HepG2 (cell line): ENCODE data around the gene TMEM131. TPM values are rescaled to one million over a fixed set of nuclear protein-coding genes. Genes with fewer than 3 reads are reported as not detected.

ENCODE experiments used
- GATAD2A ChIP-seq: IDR thresholded peaks from 2 replicates; pipeline ENCODE4 v1.6.1; 2016
- HNRNPK ChIP-seq: fragments of 200-400 bp; formaldehyde crosslinking; IDR thresholded peaks from 2 replicates; pipeline ENCODE4 v1.6.1; 2018; ENCODE audit warnings: low read length, low read depth, moderate library complexity, mild to moderate bottlenecking; ENCODE audit not compliant: poor library complexity, severe bottlenecking
- MTA3 ChIP-seq: sonication (generic); formaldehyde crosslinking; IDR thresholded peaks from 2 replicates; pipeline ENCODE4 v1.4.0; 2020; ENCODE audit warnings: missing genetic modification reagents
- NR2F1 ChIP-seq, 2 experiments: fragments of 450-650 bp in 1 of 2; formaldehyde crosslinking in 1 of 2; IDR thresholded peaks; 2 replicates each; pipeline versions ENCODE4 v1.5.0 to v1.6.1; 2016 to 2020; ENCODE audit warnings: mild to moderate bottlenecking in 1 of 2, missing compliant biosample characterization in 1 of 2, missing genetic modification reagents in 1 of 2, moderate library complexity in 1 of 2
- RARA ChIP-seq: IDR thresholded peaks from 2 replicates; pipeline ENCODE4 v1.6.1; 2016; ENCODE audit warnings: missing genetic modification reagents, missing compliant biosample characterization
- RNF219 ChIP-seq: sonication (generic); formaldehyde crosslinking; IDR thresholded peaks from 2 replicates; pipeline ENCODE4 v1.5.0; 2020; ENCODE audit warnings: mild to moderate bottlenecking, missing genetic modification reagents
- STAG1 ChIP-seq: sonication (generic); formaldehyde crosslinking; IDR thresholded peaks from 2 replicates; pipeline ENCODE4 v1.4.0; 2020; ENCODE audit warnings: missing genetic modification reagents
- TBP ChIP-seq: sonication (generic); formaldehyde crosslinking; IDR thresholded peaks from 2 replicates; pipeline ENCODE4 v1.5.0; 2020; ENCODE audit warnings: missing genetic modification reagents
- TEAD3 ChIP-seq: optimal IDR thresholded peaks from 2 replicates; pipeline ENCODE3; 2016; ENCODE audit warnings: borderline replicate concordance
- THAP11 ChIP-seq: IDR thresholded peaks from 2 replicates; pipeline ENCODE4 v1.6.1; 2016; ENCODE audit warnings: missing biosample characterization, missing genetic modification reagents
- ZBTB42 ChIP-seq: sonication (generic); formaldehyde crosslinking; IDR thresholded peaks from 2 replicates; pipeline ENCODE4 v1.5.0; 2020; ENCODE audit warnings: mild to moderate bottlenecking, missing genetic modification reagents
- ZFP82 ChIP-seq: sonication (generic); formaldehyde crosslinking; IDR thresholded peaks from 2 replicates; pipeline ENCODE4 v1.5.1; 2020; ENCODE audit warnings: mild to moderate bottlenecking, missing genetic modification reagents, borderline replicate concordance
- ZNF343 ChIP-seq: sonication (generic); formaldehyde crosslinking; IDR thresholded peaks from 2 replicates; pipeline ENCODE4 v1.4.0; 2020; ENCODE audit warnings: mild to moderate bottlenecking, missing genetic modification reagents
- ZNF678 ChIP-seq: sonication (generic); formaldehyde crosslinking; IDR thresholded peaks from 2 replicates; pipeline ENCODE4 v1.4.0; 2020; ENCODE audit warnings: mild to moderate bottlenecking, missing genetic modification reagents
- ZNF788 ChIP-seq: sonication (generic); formaldehyde crosslinking; IDR thresholded peaks from 2 replicates; pipeline ENCODE4 v1.5.0; 2020; ENCODE audit warnings: mild to moderate bottlenecking, missing genetic modification reagents, borderline replicate concordance
- polyA plus RNA-seq, 8 experiments: library from polyadenylated mRNA; depleted of rRNA in 3 of 8; stranded (reverse) in 7 of 8; unstranded in 1 of 8; fragments of >200 nt; fragmentation: Illumina TruSeq in 4 of 8; extraction: Trizol in 4 of 8; gene quantifications; 2 replicates each; pipeline versions ENCODE4 v1.2.1 to v1.2.3, GENCODE V29; 2011 to 2016; ENCODE audit warnings: low read depth in 4 of 8, missing spikeins in 1 of 8, mixed read lengths in 1 of 8; ENCODE audit not compliant: insufficient read depth in 1 of 8
- total RNA-seq, 5 experiments: library from RNA; depleted of rRNA; stranded (reverse); fragments of >200 nt; fragmentation: Illumina TruSeq; extraction: Trizol; gene quantifications; 2 replicates each; pipeline ENCODE4 v1.2.3, GENCODE V29; 2016; ENCODE audit warnings: low read depth in 1 of 5
- TF ChIP-seq, protein P1 (sequence below): sonication (generic); formaldehyde crosslinking; IDR thresholded peaks from 2 replicates; pipeline ENCODE4 v1.4.0; 2020; ENCODE audit warnings: missing genetic modification reagents
- TF ChIP-seq, protein P2 (sequence below): sonication (generic); formaldehyde crosslinking; conservative IDR thresholded peaks from 2 replicates; pipeline ENCODE4 v1.8.0; 2022; ENCODE audit warnings: missing genetic modification reagents
- TF ChIP-seq, protein P3 (sequence below): sonication (generic); formaldehyde crosslinking; IDR thresholded peaks from 2 replicates; pipeline ENCODE4 v1.5.1; 2020; ENCODE audit warnings: mild to moderate bottlenecking, missing genetic modification reagents
- TF ChIP-seq, protein P4 (sequence below): sonication (generic); formaldehyde crosslinking; IDR thresholded peaks from 2 replicates; pipeline ENCODE4 v1.4.0; 2020; ENCODE audit warnings: missing genetic modification reagents

The TMEM131 gene
- total and polyA plus RNA-seq, 2 of the 13 experiments (the other 11 are each of a cell fraction or from before 2014, with no cell fraction given), result 17.9 to 19.5 TPM

DNA sequence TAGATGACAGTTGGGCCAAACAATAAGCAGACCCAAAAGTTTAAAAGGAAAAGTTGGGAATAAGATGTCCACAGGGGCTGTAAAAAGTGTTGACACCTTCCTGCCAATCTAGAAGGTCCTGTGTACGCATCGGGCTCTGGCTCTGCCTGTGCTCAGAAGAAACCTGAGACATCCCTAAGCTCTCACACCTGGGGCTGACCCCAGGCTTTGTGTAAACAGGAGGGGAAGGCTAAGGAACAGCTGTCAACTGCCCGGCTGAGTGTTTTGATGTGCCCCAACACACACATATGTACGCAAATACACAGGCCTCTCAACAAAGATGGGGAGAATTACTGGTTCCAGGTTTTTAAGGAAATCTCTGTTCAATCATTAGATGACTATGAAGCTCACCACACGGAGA lies 59.5 kb downstream of the TMEM131 start (continued):
- TF ChIP-seq, protein P1, sequence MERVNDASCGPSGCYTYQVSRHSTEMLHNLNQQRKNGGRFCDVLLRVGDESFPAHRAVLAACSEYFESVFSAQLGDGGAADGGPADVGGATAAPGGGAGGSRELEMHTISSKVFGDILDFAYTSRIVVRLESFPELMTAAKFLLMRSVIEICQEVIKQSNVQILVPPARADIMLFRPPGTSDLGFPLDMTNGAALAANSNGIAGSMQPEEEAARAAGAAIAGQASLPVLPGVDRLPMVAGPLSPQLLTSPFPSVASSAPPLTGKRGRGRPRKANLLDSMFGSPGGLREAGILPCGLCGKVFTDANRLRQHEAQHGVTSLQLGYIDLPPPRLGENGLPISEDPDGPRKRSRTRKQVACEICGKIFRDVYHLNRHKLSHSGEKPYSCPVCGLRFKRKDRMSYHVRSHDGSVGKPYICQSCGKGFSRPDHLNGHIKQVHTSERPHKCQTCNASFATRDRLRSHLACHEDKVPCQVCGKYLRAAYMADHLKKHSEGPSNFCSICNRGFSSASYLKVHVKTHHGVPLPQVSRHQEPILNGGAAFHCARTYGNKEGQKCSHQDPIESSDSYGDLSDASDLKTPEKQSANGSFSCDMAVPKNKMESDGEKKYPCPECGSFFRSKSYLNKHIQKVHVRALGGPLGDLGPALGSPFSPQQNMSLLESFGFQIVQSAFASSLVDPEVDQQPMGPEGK (CRISPR knock-in tag), result peak; percentile 42; the same call in 1 of the 2 replicates
- TF ChIP-seq, protein P2, sequence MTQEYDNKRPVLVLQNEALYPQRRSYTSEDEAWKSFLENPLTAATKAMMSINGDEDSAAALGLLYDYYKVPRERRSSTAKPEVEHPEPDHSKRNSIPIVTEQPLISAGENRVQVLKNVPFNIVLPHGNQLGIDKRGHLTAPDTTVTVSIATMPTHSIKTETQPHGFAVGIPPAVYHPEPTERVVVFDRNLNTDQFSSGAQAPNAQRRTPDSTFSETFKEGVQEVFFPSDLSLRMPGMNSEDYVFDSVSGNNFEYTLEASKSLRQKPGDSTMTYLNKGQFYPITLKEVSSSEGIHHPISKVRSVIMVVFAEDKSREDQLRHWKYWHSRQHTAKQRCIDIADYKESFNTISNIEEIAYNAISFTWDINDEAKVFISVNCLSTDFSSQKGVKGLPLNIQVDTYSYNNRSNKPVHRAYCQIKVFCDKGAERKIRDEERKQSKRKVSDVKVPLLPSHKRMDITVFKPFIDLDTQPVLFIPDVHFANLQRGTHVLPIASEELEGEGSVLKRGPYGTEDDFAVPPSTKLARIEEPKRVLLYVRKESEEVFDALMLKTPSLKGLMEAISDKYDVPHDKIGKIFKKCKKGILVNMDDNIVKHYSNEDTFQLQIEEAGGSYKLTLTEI, result no peak
- TF ChIP-seq GATAD2A (CRISPR knock-in tag) (peak; percentile 51; the same call in 1 of the 2 replicates), ZFP82 (CRISPR knock-in tag) (no peak), TEAD3 (peak; percentile 20), THAP11 (CRISPR knock-in tag) (no peak), HNRNPK (no peak), RNF219 (CRISPR knock-in tag) (no peak), ZNF788 (CRISPR knock-in tag) (no peak), RARA (CRISPR knock-in tag) (0 out of 2 replicates have a peak, but pooled peaks have one; percentile 30), ZNF343 (CRISPR knock-in tag) (no peak), STAG1 (CRISPR knock-in tag) (no peak), ZNF678 (CRISPR knock-in tag) (no peak), NR2F1 (CRISPR knock-in tag; IDR thresholded peaks at IDR 0.05) (peak in 1 of 2 experiments; percentile 17; a peak in 1 of 4 replicates), TBP (no peak), MTA3 (CRISPR knock-in tag) (no peak), ZBTB42 (CRISPR knock-in tag) (no peak)
- TF ChIP-seq, protein P3, sequence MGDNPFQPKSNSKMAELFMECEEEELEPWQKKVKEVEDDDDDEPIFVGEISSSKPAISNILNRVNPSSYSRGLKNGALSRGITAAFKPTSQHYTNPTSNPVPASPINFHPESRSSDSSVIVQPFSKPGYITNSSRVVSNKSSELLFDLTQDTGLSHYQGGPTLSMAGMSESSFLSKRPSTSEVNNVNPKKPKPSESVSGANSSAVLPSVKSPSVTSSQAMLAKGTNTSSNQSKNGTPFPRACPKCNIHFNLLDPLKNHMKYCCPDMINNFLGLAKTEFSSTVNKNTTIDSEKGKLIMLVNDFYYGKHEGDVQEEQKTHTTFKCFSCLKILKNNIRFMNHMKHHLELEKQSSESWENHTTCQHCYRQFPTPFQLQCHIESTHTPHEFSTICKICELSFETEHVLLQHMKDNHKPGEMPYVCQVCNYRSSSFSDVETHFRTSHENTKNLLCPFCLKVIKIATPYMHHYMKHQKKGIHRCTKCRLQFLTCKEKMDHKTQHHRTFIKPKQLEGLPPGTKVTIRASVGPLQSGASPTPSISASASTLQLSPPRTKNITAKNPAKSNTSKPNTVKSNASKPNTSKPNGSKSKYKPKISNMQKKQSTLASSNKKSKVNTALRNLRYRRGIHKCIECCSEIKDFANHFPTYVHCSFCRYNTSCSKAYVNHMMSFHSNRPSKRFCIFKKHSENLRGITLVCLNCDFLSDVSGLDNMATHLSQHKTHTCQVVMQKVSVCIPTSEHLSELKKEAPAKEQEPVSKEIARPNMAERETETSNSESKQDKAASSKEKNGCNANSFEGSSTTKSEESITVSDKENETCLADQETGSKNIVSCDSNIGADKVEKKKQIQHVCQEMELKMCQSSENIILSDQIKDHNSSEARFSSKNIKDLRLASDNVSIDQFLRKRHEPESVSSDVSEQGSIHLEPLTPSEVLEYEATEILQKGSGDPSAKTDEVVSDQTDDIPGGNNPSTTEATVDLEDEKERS (CRISPR knock-in tag), result no peak
- TF ChIP-seq, protein P4, sequence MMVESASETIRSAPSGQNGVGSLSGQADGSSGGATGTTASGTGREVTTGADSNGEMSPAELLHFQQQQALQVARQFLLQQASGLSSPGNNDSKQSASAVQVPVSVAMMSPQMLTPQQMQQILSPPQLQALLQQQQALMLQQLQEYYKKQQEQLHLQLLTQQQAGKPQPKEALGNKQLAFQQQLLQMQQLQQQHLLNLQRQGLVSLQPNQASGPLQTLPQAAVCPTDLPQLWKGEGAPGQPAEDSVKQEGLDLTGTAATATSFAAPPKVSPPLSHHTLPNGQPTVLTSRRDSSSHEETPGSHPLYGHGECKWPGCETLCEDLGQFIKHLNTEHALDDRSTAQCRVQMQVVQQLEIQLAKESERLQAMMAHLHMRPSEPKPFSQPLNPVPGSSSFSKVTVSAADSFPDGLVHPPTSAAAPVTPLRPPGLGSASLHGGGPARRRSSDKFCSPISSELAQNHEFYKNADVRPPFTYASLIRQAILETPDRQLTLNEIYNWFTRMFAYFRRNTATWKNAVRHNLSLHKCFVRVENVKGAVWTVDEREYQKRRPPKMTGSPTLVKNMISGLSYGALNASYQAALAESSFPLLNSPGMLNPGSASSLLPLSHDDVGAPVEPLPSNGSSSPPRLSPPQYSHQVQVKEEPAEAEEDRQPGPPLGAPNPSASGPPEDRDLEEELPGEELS (CRISPR knock-in tag), result peak; percentile 63
